ENCODE results near the gene DPH7. TPM values are rescaled to one million over a fixed set of nuclear protein-coding genes. Genes with fewer than 3 reads are reported as not detected.

The DPH7 gene
- total RNA-seq, 1 donor from 2014 or later: 21.2 TPM

GRCh38 chr9:137506702-137507171, 72.0 kb downstream of the DPH7 start:
- intact Hi-C loops (cut with DNase I): no loop called here
- no peak for DNase-seq (ENCODE audit: low spot score)

- DNase-seq (ENCODE audit: low spot score): no peak
Measured at GRCh38 chr9:137506274-137506673, 72.5 kb downstream of the DPH7 start.

GRCh38 chr9:137505421-137506140, 73.1 kb downstream of the DPH7 start:
- intact Hi-C loops (cut with DNase I): no loop called here
- no peak for DNase-seq (ENCODE audit: low spot score)

More at GRCh38 chr9:137506274-137506673, 72.5 kb downstream of the DPH7 start:
- intact Hi-C loops (cut with DNase I): no loop called here

Other genes with a start within 250 kb of the DPH7 start
- gene EXD3, start 155.8 kb downstream of the DPH7 start, total RNA-seq: 11.3 TPM
- gene NOXA1, start 155.5 kb downstream of the DPH7 start, total RNA-seq: 3.3 TPM
- not detected for gene ENTPD8, start 137.6 kb downstream of the DPH7 start, total RNA-seq
- 12.2 TPM for gene NSMF, start 119.6 kb downstream of the DPH7 start, total RNA-seq
- 8.1 TPM for gene PNPLA7, start 28.5 kb downstream of the DPH7 start, total RNA-seq
- 184 TPM for gene MRPL41, start 27.0 kb downstream of the DPH7 start, total RNA-seq
- gene ZMYND19, start 11.6 kb upstream of the DPH7 start, total RNA-seq: 11.2 TPM
- 21.1 TPM for gene ARRDC1, start 26.8 kb upstream of the DPH7 start, total RNA-seq
- 39.8 TPM for gene EHMT1, start 40.1 kb upstream of the DPH7 start, total RNA-seq

Data from cardiac septum (tissue), 1 donor.